Activated CD4-positive, alpha-beta T cell treated with anti-CD3 and anti-CD28 coated beads for 48 hours (primary cell): ENCODE data around the gene LNP1.

ENCODE experiments used
- DNase-seq: peaks from one replicate; pipeline ENCODE4 v3.0.0-alpha.2; 2020

The LNP1 gene

DNA sequence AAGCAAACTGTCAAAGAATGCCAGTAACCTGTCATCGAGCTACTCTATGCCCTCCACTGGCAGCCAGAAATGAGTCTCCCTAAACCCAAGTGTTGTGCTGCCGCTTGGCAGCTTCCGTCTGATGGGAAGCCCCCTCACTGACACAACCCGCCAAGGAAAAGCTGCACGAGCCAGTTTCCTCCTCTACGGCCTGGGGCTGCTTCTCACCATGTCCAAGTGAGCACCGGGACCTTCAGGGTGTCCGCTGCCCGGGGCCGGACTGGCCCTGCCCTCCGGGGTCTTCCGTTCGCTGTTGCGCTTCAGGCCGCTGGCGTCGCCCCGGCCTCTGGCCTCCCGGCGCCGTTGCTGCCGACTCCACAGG lies 940 bp upstream of the LNP1 start:
- DNase-seq = peak; percentile 61

DNA sequence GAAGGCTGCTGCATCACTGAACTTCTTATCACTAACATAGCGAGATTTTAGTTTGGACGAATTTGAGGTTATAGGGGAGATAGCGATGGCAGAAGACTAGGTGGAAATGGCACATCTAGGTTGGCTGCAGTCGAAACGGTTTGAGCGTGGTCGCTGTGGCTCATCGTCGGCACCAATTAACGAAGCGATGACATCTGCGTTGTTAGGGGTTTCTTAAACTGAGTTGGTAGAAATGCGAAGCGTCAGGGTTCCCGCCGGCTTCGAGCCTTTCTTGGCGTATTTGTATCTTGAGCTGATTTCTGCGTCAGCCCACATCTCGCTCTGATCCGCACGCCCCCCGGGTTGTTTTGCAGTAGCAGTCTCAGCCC lies 319 bp downstream of the LNP1 start:
- DNase-seq = peak; percentile 69

- DNase-seq = no peak
Observed at GRCh38 chr3:100402256-100402655, 917 bp downstream of the LNP1 start.

GRCh38 chr3:100402891-100403290 lies 1.6 kb downstream of the LNP1 start:
- DNase-seq = no peak

GRCh38 chr3:100403362-100404249 lies 2.3 kb downstream of the LNP1 start:
- peak; percentile 18 for DNase-seq

- DNase-seq = no peak
Observed at GRCh38 chr3:100404250-100404548, 2.9 kb downstream of the LNP1 start.

GRCh38 chr3:100407164-100407563 lies 5.8 kb downstream of the LNP1 start:
- DNase-seq = no peak

- no peak for DNase-seq
Observed at GRCh38 chr3:100407977-100408532, 6.7 kb downstream of the LNP1 start.

- no peak for DNase-seq
Observed at GRCh38 chr3:100411091-100411982, 10.0 kb downstream of the LNP1 start.

DNA sequence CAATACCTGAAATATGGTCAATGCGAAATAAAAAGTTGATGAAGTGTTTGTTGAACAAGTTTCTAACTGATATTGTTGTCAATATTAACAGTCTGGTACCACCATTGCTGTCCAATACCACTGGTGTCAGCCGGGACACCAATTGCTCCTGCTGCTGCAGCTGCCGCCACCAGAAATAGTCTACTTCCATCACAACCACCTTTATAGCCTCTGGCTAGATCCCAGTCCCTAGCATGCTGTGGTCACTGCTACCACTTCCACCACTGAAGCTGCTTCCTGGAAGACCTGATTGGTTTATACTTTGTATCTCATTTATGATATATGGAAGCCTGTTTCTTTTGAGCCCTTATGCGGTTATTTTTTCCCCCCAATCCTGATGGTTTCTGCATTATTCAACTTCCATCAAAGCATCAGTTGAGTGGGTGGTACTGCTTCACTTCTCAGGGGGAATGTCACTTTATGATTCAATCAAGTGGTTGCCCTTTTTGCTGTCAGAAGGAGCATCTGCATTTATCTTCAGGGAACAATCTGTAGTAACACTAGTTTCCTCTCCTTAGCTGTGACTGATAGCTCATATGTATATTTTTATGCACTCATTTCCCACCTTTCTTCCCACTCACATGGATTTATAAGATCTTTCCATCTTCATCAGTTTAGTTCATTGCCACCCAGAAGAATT lies 11.7 kb downstream of the LNP1 start:
- no peak for DNase-seq

DNA sequence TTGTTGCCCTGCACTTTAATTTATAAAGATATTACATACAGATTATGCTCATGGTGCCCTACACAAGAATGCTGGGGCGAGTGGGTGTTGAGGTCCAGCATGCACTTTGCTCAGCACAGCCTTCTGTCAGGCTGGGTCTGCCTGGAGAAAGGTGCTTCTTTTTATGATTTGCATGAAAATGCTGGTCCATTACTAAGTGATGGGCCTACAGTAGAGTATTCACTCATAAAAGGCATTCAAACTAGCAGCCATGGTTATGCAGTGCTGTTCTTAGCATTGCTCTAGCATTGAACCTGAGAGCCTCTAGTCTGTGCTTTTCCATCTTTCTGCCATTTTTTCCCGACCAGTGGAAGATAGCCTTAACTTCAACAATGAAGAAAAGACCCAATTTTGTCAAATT lies 12.3 kb downstream of the LNP1 start:
- no peak for DNase-seq

DNA sequence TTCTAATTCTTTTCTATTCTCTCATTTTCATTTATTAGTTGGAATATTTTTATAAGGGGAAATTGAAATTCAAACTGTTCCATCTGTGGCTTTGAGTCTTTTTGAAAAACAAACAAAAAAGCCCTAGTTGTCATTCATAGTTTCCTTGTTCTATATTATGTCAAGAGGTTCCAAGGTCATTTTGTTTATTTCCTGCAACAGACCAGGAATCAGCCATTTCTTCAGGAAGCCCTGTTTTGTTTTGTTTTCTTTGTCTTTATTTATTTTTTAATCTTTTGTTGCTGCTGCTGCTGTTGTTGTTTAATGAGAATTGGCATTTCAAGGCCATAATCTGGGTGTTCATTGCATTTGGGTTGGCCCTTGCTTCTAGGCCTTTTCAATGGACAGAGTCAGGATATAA lies 14.8 kb downstream of the LNP1 start:
- DNase-seq = no peak

GRCh38 chr3:100416863-100417262 lies 15.5 kb downstream of the LNP1 start:
- no peak for DNase-seq

- DNase-seq = no peak
Observed at GRCh38 chr3:100419406-100419805, 18.1 kb downstream of the LNP1 start.

DNA sequence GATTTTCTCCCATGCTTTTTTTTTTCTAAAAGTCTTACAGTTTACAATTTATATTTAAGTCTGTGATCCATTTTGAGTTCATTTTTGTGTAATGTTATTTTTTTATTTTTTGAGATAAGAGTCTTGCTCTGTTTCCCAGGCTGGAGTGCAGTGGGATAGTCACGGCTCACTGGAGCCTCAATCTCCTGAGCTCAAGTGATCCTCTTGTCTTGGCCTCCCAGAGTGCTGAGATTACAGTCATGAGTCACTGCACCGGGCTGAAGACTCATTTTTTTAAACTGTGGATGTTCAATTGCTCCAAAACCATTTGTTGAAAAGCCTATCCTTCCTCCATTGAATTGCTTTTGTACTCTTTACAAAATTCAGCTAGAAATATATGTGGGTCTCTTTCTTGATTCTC lies 19.5 kb downstream of the LNP1 start:
- no peak for DNase-seq

- no peak for DNase-seq
Observed at GRCh38 chr3:100423611-100424010, 22.3 kb downstream of the LNP1 start.

GRCh38 chr3:100424261-100424660 lies 22.9 kb downstream of the LNP1 start:
- no peak for DNase-seq

GRCh38 chr3:100425316-100425715 lies 24.0 kb downstream of the LNP1 start:
- no peak for DNase-seq

DNA sequence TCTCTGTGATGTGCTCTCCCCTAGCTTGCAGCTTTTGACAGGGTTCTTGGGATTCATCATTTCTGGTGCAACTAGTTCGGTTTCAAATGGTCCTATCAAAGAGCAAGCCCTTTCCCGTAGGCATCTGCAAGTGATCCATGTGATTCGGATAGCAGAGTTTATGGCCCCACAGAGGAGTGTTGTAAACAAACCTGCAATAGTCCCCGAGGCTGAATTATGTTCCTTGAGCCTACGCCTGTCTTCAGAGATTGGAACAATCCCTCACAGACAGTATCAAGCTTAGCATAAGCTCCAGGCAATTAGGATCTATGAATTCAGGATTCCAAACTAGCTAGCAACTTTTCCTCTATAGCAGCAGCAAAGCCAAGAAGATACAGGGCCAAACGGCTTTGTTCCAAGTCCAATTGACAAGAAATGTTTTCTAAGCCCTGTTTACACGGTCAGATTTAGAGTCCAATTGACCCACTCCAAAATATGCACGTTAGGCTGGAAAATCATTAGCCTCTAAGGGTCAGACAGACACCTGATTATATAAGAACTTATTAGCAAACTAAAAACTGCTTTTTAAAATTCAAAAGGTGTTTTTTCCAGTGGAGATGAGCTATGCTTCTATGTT lies 24.8 kb downstream of the LNP1 start:
- DNase-seq = no peak

DNA sequence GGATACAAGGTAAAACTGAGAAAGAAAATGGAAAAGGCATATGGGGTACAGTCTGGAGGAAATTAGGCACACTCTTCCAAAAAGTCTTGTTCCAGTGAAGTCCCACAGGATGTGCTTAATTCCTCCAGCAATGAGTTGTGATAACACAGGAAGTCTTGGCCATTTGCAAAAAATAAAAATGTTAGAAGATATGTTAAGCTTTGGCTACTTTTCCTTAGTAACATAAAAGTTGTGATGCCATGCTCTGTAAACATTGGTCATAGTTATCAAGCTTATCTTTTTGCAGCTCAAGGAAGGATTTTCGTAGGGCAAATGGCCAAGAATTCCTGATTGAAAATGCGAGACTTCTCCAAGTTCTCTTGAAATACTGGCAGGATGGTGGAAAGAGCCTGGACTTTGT lies 26.4 kb downstream of the LNP1 start:
- DNase-seq = no peak

DNA sequence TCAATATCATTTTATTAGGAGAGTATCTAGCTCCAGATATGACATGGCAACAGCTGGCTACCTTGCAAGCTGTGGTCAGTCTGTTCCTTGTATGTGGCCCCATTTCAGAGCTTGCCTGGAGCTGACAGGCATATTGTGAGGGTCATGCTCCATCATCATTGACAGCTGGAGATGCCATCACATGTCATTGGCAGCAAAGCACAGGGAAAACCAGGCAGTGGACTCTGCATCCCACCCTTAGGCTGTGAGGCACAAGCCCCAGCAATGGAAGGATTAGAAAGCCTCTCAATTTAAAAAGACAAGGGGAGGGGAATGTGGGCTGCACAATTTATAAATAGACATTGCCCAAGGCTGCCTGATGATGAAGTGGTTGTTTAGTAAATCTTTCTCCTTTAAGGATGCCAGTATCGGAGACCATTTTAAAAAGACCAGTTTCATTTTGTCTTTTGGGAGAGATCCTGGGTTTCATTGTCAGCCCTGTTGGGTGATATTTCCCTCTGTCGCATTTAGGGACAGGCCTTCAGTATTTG lies 27.9 kb downstream of the LNP1 start:
- no peak for DNase-seq

DNA sequence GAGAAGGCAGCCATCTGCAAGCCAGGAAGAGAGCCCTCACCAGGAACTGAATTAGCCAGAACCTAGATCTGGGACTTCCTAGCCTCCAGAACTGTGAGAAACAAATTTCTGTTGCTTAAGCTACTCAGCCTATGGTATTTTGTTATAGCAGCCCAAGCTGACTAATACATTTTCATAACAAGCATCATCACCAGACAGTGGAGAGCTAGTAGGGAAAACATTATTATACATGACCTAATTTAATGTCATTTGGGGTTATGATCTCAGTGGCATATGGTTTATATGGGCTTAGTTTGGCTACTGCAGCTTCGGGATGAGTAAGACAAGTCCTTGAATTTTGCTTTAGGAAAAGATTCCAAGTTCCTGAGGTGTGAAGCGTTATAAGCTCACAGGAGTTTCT lies 35.6 kb downstream of the LNP1 start:
- no peak for DNase-seq
